Measurements from ENCODE around the gene SLC25A10. TPM values are rescaled to one million over a fixed set of nuclear protein-coding genes. Genes with fewer than 3 reads are reported as not detected.

SLC25A10 gene
- total and polyA plus RNA-seq, 10 of the 15 experiments (the other 5 are each of a cell fraction or from before 2014, with no cell fraction given): 0.11 to 72.7 (median 22.3) TPM

GRCh38 chr17:81712468-81713003 is 452 bp downstream of the SLC25A10 start (continued):
- no peak for TF ChIP-seq ETV6 (conservative IDR thresholded peaks at IDR 0.05 in 1 of 2, IDR thresholded peaks at IDR 0.05 in 1 of 2; ENCODE audit: borderline replicate concordance in 1 of 2, low read depth in 1 of 2)
- TF ChIP-seq RAD21 (IDR thresholded peaks at IDR 0.05; ENCODE audit: insufficient read depth, low read depth, low read length): 0 out of 2 replicates have a peak, but pooled peaks have one; percentile 5
- no peak for TF ChIP-seq ZNF274 (IDR thresholded peaks at IDR 0.05; ENCODE audit: insufficient read depth, insufficient read length)
- no peak for TF ChIP-seq WRNIP1 (IDR thresholded peaks at IDR 0.05; ENCODE audit: borderline replicate concordance, low read depth, low read length)

GRCh38 chr17:81713004-81713555 is 996 bp downstream of the SLC25A10 start:
- POLR2A ChIA-PET: interaction anchor here (1.4 to 1.5 kb wide), 2 partner anchors 10 to 254 kb away, joined by 3 to 4 read pairs; partner anchors contain the start of gene MRPL12
- Histone ChIP-seq H3K4me3 (peak overlapping the region; percentile 89), H3K4me1 (ENCODE audit: control insufficient read depth, insufficient read depth, low read length) (peaks cover 18% of the 10 kb centered on the region), H3K36me3 (ENCODE audit: control insufficient read depth in 2 of 2, insufficient read depth in 2 of 2, low read length in 1 of 2) (peaks cover 4 to 6% of the 10 kb centered on the region in 2 experiments; a peak in 3 of 4 replicates), H3K27ac (ENCODE audit: control insufficient read depth, insufficient read depth) (no peak overlapping the region), H3K9me3 (replicated peaks; ENCODE audit: control insufficient read depth, insufficient read depth, low read length) (no peaks in the 10 kb centered on the region), H3K27me3 (replicated peaks in 1 of 2; ENCODE audit: control insufficient read depth in 2 of 2, insufficient read depth in 2 of 2, low read length in 1 of 2) (no peaks in the 10 kb centered on the region), H3K79me2 (ENCODE audit: control insufficient read depth, insufficient read depth, low read length) (peaks cover 20% of the 10 kb centered on the region), H4K20me1 (ENCODE audit: control insufficient read depth, insufficient read depth) (no peaks in the 10 kb centered on the region), H2AFZ (ENCODE audit: control insufficient read depth, low read depth, low read length) (no peak overlapping the region), H3K9ac (ENCODE audit: control insufficient read depth, insufficient read depth, low read length) (peak overlapping the region; percentile 71), H3K4me2 (ENCODE audit: control insufficient read depth, insufficient read depth) (peak overlapping the region; percentile 60)
- FAIRE-seq (no peak), DNase-seq (ENCODE audit: low read depth, low spot score) (no peak), ATAC-seq (no peak)
- WGBS (ENCODE audit: insufficient coverage, insufficient replicate concordance, low lambda C conversion rate, missing lambda C conversion rate): 70% methylated on average over 18 of the region's 18 CpGs
- no peak for TF ChIP-seq MYB (IDR thresholded peaks at IDR 0.05; ENCODE audit: borderline replicate concordance, low read depth, low read length)
- no peak for TF ChIP-seq NR2C2 (IDR thresholded peaks at IDR 0.05; ENCODE audit: borderline replicate concordance, control insufficient read depth, insufficient read length, low read depth)
- no peak for TF ChIP-seq ZNF384 (IDR thresholded peaks at IDR 0.05; ENCODE audit: borderline replicate concordance, low read depth, low read length)
- no peak for TF ChIP-seq NR2C1 (IDR thresholded peaks at IDR 0.05)
- TF ChIP-seq EGR1 (IDR thresholded peaks at IDR 0.05; ENCODE audit: borderline replicate concordance in 1 of 2, low read depth in 2 of 2, low read length in 2 of 2): no peak
- no peak for TF ChIP-seq POLR2A (IDR thresholded peaks at IDR 0.05; ENCODE audit: low read depth, low read length)
- no peak for TF ChIP-seq KAT2A (conservative IDR thresholded peaks at IDR 0.05; ENCODE audit: control insufficient read depth, low read depth, low read length)
- TF ChIP-seq SMAD1 (IDR thresholded peaks at IDR 0.05; ENCODE audit: low read depth, partially characterized antibody): no peak
- TF ChIP-seq YBX1 (IDR thresholded peaks at IDR 0.05): no peak
- CTCF ChIA-PET: interaction anchor here (0.7 to 1.8 kb wide), 5 partner anchors 10 to 157 kb away, joined by 3 to 9 read pairs (median 3); partner anchors contain the start of gene MRPL12
- BruUV-seq (replicated peaks): no TSS peak
- in situ Hi-C loops (cut with MboI): no loop called here
- intact Hi-C loops (cut with micrococcal nuclease; ENCODE audit: unreplicated experiment): no loop called here
- RAD21 ChIA-PET (ENCODE audit: unreplicated experiment): no interaction called here
- SMC1A ChIA-PET (ENCODE audit: uncharacterized antibody, unreplicated experiment): interaction anchor here (0.8 to 1.3 kb wide), 2 partner anchors 30 to 132 kb away, joined by 3 read pairs; no protein-coding TSS in a partner anchor

Measured in GM12878 (cell line).